ENCODE measurements around the gene PRDM13. TPM values are rescaled to one million over a fixed set of nuclear protein-coding genes. Genes with fewer than 3 reads are reported as not detected.

Gene PRDM13
- total and polyA plus RNA-seq, 2 of the 13 experiments (the other 11 are each of a cell fraction or from before 2014, with no cell fraction given) = not detected

- Histone ChIP-seq H3K4me2 (ENCODE audit: low read depth, low read length) (peak overlapping the region; percentile 74), H3K4me1 (ENCODE audit: insufficient read depth, low read length) (peaks cover 6% of the 10 kb centered on the region; the same call in 1 of the 2 replicates), H3K36me3 (replicated peaks in 1 of 2; ENCODE audit: control insufficient read depth in 1 of 2, insufficient read depth in 2 of 2, low read length in 2 of 2) (no peaks in the 10 kb centered on the region), H3K9me3 (ENCODE audit: low read length) (no peaks in the 10 kb centered on the region), H3K9ac (ENCODE audit: insufficient read depth, low read depth, low read length) (no peak overlapping the region), H3K27ac (ENCODE audit: extremely low read length, insufficient read depth, low read length) (no peak overlapping the region), H3K27me3 (ENCODE audit: control insufficient read depth in 1 of 2, insufficient read depth in 2 of 2, low read length in 2 of 2) (peaks cover 1 to 16% of the 10 kb centered on the region in 2 experiments; a peak in 3 of 5 replicates), H3K79me2 (ENCODE audit: insufficient read depth, low read length) (no peaks in the 10 kb centered on the region), H3K4me3 (replicated peaks in 1 of 3; ENCODE audit: insufficient read depth in 1 of 3, low read depth in 2 of 3, low read length in 3 of 3) (peak overlapping the region; percentile 20 to 60 (median 43); a peak in 5 of 6 replicates), H2AFZ (ENCODE audit: low read length) (no peak overlapping the region), H4K20me1 (ENCODE audit: insufficient read depth, low read length) (no peaks in the 10 kb centered on the region)
- no TSS peak for BruUV-seq (replicated peaks)
- in situ Hi-C loops (cut with HindIII; ENCODE audit: extremely low pct_ligation_motif_present, low pct_unique_long_range_greater_than_20kb) (no loop called here), intact Hi-C loops (cut with micrococcal nuclease; ENCODE audit: unreplicated experiment) (no loop called here)
- CTCF ChIA-PET (ENCODE audit: low intra/inter-chr PET ratio, low total read pairs) = no interaction called here
- POLR2A ChIA-PET = no interaction called here
- ATAC-seq (peak; percentile 82), FAIRE-seq (no peak), DNase-seq (ENCODE audit: low spot score) (no peak)
- TF ChIP-seq GABPB1 (CRISPR knock-in tag; IDR thresholded peaks at IDR 0.05) (no peak), ZNF687 (CRISPR knock-in tag; IDR thresholded peaks at IDR 0.05) (peak; percentile 49), ZHX2 (IDR thresholded peaks at IDR 0.05; ENCODE audit: low read depth) (no peak), ZHX2 (CRISPR knock-in tag; IDR thresholded peaks at IDR 0.05; ENCODE audit: borderline replicate concordance) (no peak), EZH2 (conservative IDR thresholded peaks at IDR 0.05; ENCODE audit: low read depth, low read length) (0 out of 2 replicates have a peak, but pooled peaks have one; percentile 23), HNRNPLL (IDR thresholded peaks at IDR 0.05; ENCODE audit: low read depth, low read length, poor library complexity, severe bottlenecking) (peak; percentile 35), RARA (CRISPR knock-in tag; IDR thresholded peaks at IDR 0.05) (peak; percentile 53; the same call in 1 of the 2 replicates), ZNF468 (CRISPR knock-in tag; IDR thresholded peaks at IDR 0.05) (no peak)
- TF ChIP-seq, protein P1, sequence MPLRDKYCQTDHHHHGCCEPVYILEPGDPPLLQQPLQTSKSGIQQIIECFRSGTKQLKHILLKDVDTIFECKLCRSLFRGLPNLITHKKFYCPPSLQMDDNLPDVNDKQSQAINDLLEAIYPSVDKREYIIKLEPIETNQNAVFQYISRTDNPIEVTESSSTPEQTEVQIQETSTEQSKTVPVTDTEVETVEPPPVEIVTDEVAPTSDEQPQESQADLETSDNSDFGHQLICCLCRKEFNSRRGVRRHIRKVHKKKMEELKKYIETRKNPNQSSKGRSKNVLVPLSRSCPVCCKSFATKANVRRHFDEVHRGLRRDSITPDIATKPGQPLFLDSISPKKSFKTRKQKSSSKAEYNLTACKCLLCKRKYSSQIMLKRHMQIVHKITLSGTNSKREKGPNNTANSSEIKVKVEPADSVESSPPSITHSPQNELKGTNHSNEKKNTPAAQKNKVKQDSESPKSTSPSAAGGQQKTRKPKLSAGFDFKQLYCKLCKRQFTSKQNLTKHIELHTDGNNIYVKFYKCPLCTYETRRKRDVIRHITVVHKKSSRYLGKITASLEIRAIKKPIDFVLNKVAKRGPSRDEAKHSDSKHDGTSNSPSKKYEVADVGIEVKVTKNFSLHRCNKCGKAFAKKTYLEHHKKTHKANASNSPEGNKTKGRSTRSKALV (CRISPR knock-in tag; IDR thresholded peaks at IDR 0.05) = 0 out of 2 replicates have a peak, but pooled peaks have one; percentile 40
- WGBS (ENCODE audit: low lambda C conversion rate) = 23% methylated on average over 21 of the region's 55 CpGs
These were observed 8.0 kb downstream of the PRDM13 start for GRCh38 chr6:99614430-99615186.

Measured in HepG2 (cell line).